Heart left ventricle (tissue), 16 donors: Measurements from ENCODE around the gene SLC17A3. TPM values are rescaled to one million over a fixed set of nuclear protein-coding genes. Genes with fewer than 3 reads are reported as not detected.

Experiments used
- ATAC-seq, 4 donors: fragments of 200-7000 bp; cut with Tn5 transposase; one replicate each; pipeline ENCODE4 v1.9.1; 2020 to 2022; ENCODE audit warnings: moderate library complexity in 4 of 4, mild to moderate bottlenecking in 3 of 4, moderate number of reproducible peaks in 1 of 4
- DNase-seq, 5 donors: peaks; one replicate each; pipeline ENCODE4 v3.0.0-alpha.2; 2020
- H3K27ac ChIP-seq, 12 donors: fragments of 200-600 bp; sonication (generic) in 4 of 12; one replicate each; pipeline versions ENCODE4 v1.5.0 to v1.8.0; 2016 to 2022; ENCODE audit warnings: mild to moderate bottlenecking in 2 of 12
- H3K27me3 ChIP-seq, 9 donors: fragments of 200-600 bp; sonication (generic) in 2 of 9; one replicate each; pipeline versions ENCODE4 v1.5.1 to v1.8.0; 2016 to 2022; ENCODE audit warnings: mild to moderate bottlenecking in 3 of 9
- H3K36me3 ChIP-seq, 9 donors: fragments of 200-600 bp; sonication (generic) in 2 of 9; one replicate each; pipeline versions ENCODE4 v1.5.0 to v1.8.0; 2018 to 2022; ENCODE audit warnings: mild to moderate bottlenecking in 2 of 9
- H3K4me1 ChIP-seq, 12 donors: fragments of 200-600 bp; sonication (generic) in 4 of 12; one replicate each; pipeline versions ENCODE4 v1.5.0 to v1.8.0; 2016 to 2022; ENCODE audit warnings: mild to moderate bottlenecking in 3 of 12
- H3K4me3 ChIP-seq, 12 donors: fragments of 200-600 bp; sonication (generic) in 4 of 12; one replicate each; pipeline versions ENCODE4 v1.5.0 to v1.8.0; 2017 to 2022; ENCODE audit warnings: mild to moderate bottlenecking in 9 of 12, moderate library complexity in 4 of 12
- H3K9me3 ChIP-seq, 12 donors: fragments of 200-600 bp; sonication (generic) in 4 of 12; one replicate each; pipeline versions ENCODE4 v1.5.0 to v1.8.0; 2016 to 2022; ENCODE audit warnings: mild to moderate bottlenecking in 1 of 12
- CTCF ChIP-seq, 12 donors: fragments of 200-600 bp; sonication (generic) in 4 of 12; IDR thresholded peaks; one replicate each; pipeline versions ENCODE4 v1.5.0 to v1.8.0; 2018 to 2022; ENCODE audit warnings: antibody characterized with exemption in 12 of 12, mild to moderate bottlenecking in 5 of 12
- POLR2A ChIP-seq, 2 donors: fragments of 450-650 bp; IDR thresholded peaks; one replicate each; pipeline ENCODE4 v1.6.1; 2017; ENCODE audit warnings: antibody characterized with exemption in 2 of 2, mild to moderate bottlenecking in 2 of 2, moderate library complexity in 2 of 2
- WGBS, 4 donors: extraction: QIAGEN DNeasy Blood & Tissue Kit in 2 of 4; methylation state at CpG; one replicate each; pipeline versions ENCODE4 v1.1.5 to v1.1.7; 2013 to 2018; 5-methylcytosine and 5-hydroxymethylcytosine counted together
- intact Hi-C, 10 donors: fragments of 100-400 bp; cut with DNase I; formaldehyde crosslinking; loops; one replicate each; pipeline versions ENCODE4 v1.11.1 to v1.14.2; 2022
- polyA plus RNA-seq, 2 donors: library from polyadenylated mRNA; stranded (reverse); fragments of 200-250 nt; gene quantifications; one replicate each; pipeline ENCODE4 v1.2.3, GENCODE V29; 2013
- total RNA-seq, 9 donors: library from RNA; depleted of rRNA in 2 of 9; stranded (reverse); fragments of >200 nt in 2 of 9; fragmentation: NEBNext Ultra II Directional in 3 of 9; extraction: Animal tissue kit (Norgen Biotek cat#: 25700) in 3 of 9; gene quantifications; one replicate each; pipeline versions ENCODE4 v1.1.0 to v1.2.4, GENCODE V29; 2016 to 2023
- donor health status: ischemic (EF 13 %, LVEDD 7.1; RV severe dilation, severe dysfunction).
- donor health status: healthy with polysubstance abuse.
- donor health status: DM: no; HTN: yes; CAD: no.
- donor health status: DM: no; HTN: no; CAD: no.
- donor health status: ischemic (EF 25% LVEDD 6.9; RV normal size, moderate dysfunction).
- donor health status: ischemic (EF 25% LVEDD 5.7; RV mildly dilated, moderate dysfunction).
- donor health status: healthy.
- donor health status: DM: yes; HTN: yes; CAD: no.
- donor health status: ischemic (EF 35%, LVEDD 5.7; RV mildly dilated, moderate dysfunction).
- donor health status: nonischemic (EF 11% LVEDD 7.7; RV severe dilation, severe dysfunction).
- donor health status: DM: yes; HTN: yes; CAD: no.
- donor health status: PGD.
- donor health status: ischemic (EF 29% LVEDD 5.4; RV normal size, mild dysfunction).
- donor health status: nonischemic (EF 23%, LVEDD 6.1; RV moderate dilation, normal function).

SLC17A3 gene
- total and polyA plus RNA-seq, 11 donors = not detected

- WGBS, 4 donors = 89 to 93% (median 92%) methylated on average over 1 of the region's 1 CpG
- intact Hi-C loops = no loop called here
Measured at GRCh38 chr6:25829375-25829774, 44.7 kb downstream of the SLC17A3 start.

GRCh38 chr6:25821341-25821740 is 52.7 kb downstream of the SLC17A3 start:
- no peak for DNase-seq
- TF ChIP-seq POLR2A (IDR thresholded peaks at IDR 0.05) (no peak), CTCF (IDR thresholded peaks at IDR 0.05) (no peak)
- ATAC-seq = no peak
- H3K9me3 ChIP-seq = peaks cover 0 to 3% (median 0%) of the 10 kb centered on the region in 12 donors
- H3K27me3 ChIP-seq = peaks cover 0 to 7% (median 0%) of the 10 kb centered on the region in 9 donors
- no peak overlapping the region for H3K27ac ChIP-seq
- intact Hi-C loops = no loop called here
- H3K36me3 ChIP-seq = no peaks in the 10 kb centered on the region
- no peaks in the 10 kb centered on the region for H3K4me1 ChIP-seq
- H3K4me3 ChIP-seq = no peak overlapping the region

More at GRCh38 chr6:25829375-25829774, 44.7 kb downstream of the SLC17A3 start:
- H3K27me3 ChIP-seq = peaks cover 0 to 10% (median 0%) of the 10 kb centered on the region in 9 donors
- no peaks in the 10 kb centered on the region for H3K36me3 ChIP-seq
- ATAC-seq (no peak), DNase-seq (no peak)
- TF ChIP-seq CTCF (IDR thresholded peaks at IDR 0.05) (no peak), POLR2A (IDR thresholded peaks at IDR 0.05) (no peak)
- H3K4me1 ChIP-seq = no peaks in the 10 kb centered on the region
- H3K4me3 ChIP-seq = no peak overlapping the region
- peaks cover 0 to 3% (median 0%) of the 10 kb centered on the region in 12 donors for H3K9me3 ChIP-seq
- no peak overlapping the region for H3K27ac ChIP-seq

- Histone ChIP-seq H3K4me3 (no peak overlapping the region), H3K4me1 (no peaks in the 10 kb centered on the region), H3K27me3 (no peaks in the 10 kb centered on the region), H3K27ac (no peak overlapping the region), H3K9me3 (peaks cover 0 to 8% (median 0%) of the 10 kb centered on the region in 12 donors), H3K36me3 (no peaks in the 10 kb centered on the region)
- TF ChIP-seq POLR2A (IDR thresholded peaks at IDR 0.05) (no peak), CTCF (IDR thresholded peaks at IDR 0.05) (no peak)
- ATAC-seq (no peak), DNase-seq (no peak)
- intact Hi-C loops = no loop called here
- 88 to 98% (median 91%) methylated on average over 2 of the region's 2 CpGs for WGBS, 4 donors
Measured at GRCh38 chr6:25816252-25816651, 57.8 kb downstream of the SLC17A3 start.

GRCh38 chr6:25815194-25815593 is 58.8 kb downstream of the SLC17A3 start:
- ATAC-seq = no peak
- TF ChIP-seq CTCF (IDR thresholded peaks at IDR 0.05) (no peak), POLR2A (IDR thresholded peaks at IDR 0.05) (no peak)
- 50 to 55% (median 52%) methylated on average over 3 of the region's 3 CpGs for WGBS, 4 donors
- no peak overlapping the region for H3K4me3 ChIP-seq
- DNase-seq = no peak
- H3K36me3 ChIP-seq = no peaks in the 10 kb centered on the region
- no peak overlapping the region for H3K27ac ChIP-seq
- intact Hi-C loops = no loop called here
- no peaks in the 10 kb centered on the region for H3K4me1 ChIP-seq
- peaks cover 0 to 5% (median 0%) of the 10 kb centered on the region in 9 donors for H3K27me3 ChIP-seq
- H3K9me3 ChIP-seq = peaks cover 0 to 8% (median 0%) of the 10 kb centered on the region in 12 donors
